ENCODE measurements around the gene DCHS1.

Gene DCHS1

GRCh38 chr11:6646071-6646470 lies 9.5 kb downstream of the DCHS1 start:
- DNase-seq = no peak

- no peak for DNase-seq
Observed at GRCh38 chr11:6642957-6643356, 12.7 kb downstream of the DCHS1 start.

DNA sequence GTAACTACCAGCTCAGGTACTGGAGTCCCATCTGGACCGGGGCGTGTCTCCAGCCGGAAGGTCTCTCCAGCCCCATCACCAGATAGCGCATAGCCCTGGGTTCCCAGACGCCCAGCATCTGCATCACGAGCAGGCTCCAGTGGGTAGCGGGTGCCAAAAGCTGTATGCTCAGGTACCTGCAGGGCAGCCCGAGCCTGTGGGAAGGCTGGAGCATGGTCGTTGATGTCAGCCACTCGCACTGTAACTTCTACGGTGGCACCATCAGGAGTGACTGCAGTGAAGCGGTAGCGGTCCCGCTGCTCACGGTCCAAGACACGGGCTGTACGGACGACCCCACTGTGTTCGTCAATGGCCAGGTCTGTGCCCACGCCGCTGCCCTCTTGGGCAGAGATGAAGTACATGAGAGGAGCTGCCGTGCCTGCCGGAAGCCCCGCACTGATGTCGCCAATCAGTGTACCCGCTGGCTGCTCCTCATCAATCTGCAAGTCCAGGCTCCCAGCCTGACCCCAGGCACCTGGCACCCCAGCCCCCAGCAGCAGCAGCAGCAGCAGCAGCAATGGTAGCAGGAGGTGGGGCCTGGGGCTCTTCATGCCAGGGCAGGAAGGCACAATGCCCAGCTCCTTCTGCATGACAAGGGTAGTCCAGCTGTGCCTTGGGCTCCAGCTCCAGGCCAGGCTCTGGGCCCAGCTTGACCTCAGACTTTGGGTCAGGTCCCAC lies 14.5 kb downstream of the DCHS1 start:
- DNase-seq = no peak

GRCh38 chr11:6640036-6640984 lies 15.3 kb downstream of the DCHS1 start:
- DNase-seq = no peak

DNA sequence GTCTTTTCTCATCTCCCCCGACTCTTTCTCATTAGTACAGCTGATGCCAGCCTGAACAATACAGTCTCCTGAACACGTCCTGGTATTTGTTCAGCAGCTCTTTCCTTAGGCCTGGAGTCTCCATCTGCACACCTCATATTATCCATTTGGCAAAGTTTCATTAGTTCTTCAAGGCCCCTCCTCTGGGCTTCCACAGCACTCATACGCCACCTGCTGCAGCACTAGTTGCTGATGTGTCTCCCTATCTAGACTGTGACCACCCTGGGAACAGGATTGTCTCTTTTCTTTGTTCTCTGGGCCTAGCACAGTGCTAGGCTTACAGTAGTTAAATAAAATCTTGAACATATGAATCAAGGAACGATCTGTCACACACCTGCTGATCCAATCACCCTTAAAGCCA lies 17.2 kb downstream of the DCHS1 start:
- DNase-seq = no peak

GRCh38 chr11:6637871-6638270 lies 17.7 kb downstream of the DCHS1 start:
- no peak for DNase-seq

DNA sequence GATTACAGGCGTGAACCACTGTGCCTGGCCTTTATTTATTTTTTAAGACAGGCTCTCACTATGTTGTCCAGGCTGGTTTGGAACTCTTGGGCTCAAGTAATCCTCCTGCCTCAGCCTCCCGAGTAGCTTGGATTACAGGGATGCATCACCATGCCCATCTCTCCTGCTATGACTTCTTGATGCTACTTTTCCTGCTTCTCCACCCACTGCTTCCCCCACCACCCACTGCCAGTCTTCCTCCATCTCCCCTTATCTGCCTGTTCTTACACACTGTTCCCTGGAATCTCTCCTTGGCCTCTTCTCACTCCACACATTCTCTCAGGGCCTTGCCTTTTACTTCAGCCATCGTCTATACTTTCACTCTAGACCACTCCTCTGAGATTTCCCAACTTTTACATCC lies 19.1 kb downstream of the DCHS1 start:
- DNase-seq = no peak

DNA sequence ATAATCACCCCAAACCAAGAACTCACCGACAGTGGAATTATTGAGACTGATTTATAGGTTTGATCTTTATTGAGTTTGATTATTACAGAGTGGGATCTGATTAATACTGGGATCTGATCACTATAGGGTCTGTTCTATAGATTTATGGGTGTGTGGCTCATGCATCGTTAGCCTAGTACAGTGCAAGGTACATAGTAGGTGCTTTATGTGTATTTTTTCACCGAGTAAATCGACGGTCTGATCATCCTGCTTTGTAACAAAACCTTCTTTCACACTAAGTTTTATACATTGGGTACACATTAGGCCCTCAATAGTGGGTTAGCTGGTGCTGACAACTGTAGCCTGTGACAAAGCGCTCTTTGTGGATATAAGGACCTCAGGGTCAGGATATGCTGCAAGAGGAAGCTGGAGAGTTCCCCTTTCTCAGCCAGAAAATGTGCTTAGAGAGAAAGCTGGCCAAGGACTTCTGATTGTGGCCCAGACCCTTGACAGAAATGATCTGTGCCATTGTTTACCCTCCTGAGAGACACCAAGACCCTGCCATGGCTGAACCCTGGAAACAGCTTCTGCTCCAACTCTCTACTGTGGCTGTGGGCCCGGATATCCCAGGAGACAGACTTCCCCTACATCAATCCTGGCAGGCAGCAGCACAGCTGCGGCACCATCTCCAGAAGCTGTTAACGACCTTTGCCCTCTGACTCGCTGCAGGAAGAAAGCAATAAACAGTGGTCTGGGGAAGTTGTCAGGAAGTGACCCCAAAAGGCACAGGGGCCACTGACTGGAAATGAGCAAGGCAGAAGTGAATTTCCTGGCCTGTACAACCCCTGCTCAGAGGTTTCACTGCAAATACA lies 20.3 kb downstream of the DCHS1 start:
- no peak for DNase-seq

GRCh38 chr11:6634534-6634933 lies 21.1 kb downstream of the DCHS1 start:
- DNase-seq = no peak

DNA sequence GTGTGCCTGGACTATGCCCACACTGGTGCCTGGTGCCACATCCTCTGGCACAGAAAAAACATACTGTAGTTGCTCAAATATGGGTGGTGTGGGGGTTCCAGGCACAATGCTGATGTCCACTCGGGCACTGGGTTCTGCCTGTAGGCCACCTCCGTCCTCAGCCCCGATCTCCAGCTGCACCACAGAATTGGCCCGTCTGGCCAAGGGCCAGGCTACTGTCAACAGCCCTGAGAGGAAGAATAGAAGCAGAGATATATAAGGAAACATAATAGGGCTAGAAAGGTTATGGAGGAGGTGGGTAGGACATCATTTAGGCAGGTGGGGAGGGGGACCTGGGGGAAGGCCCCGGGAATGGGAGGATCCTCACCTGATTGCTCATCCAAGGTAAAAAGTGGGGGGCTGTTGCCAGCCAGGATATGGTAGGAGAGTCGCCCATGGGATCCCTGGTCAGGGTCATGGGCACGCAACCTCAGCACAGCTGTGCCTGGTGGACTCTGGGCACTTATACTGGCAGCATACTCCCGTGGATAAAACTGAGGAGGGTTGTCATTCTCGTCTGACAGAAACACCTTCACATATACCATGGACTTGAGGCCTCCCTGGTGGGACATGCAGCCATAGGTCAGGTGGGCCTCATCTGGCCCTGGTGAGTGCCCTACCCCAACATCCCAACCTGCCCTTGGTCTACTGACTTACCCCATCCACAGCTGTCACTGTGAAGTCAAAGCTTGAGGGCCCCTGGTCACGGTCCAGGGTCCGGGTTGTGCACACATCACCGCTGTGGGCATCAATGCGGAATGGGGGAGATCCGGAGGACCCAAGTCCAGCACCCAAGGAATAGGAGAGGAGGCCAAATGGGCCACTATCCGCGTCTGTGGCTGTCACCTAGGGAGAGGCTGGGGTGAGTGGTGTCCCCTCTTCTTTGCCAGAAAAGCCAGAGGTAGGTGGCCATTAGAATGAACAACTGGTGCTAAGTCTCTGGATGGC lies 21.9 kb downstream of the DCHS1 start:
- DNase-seq = no peak

DNA sequence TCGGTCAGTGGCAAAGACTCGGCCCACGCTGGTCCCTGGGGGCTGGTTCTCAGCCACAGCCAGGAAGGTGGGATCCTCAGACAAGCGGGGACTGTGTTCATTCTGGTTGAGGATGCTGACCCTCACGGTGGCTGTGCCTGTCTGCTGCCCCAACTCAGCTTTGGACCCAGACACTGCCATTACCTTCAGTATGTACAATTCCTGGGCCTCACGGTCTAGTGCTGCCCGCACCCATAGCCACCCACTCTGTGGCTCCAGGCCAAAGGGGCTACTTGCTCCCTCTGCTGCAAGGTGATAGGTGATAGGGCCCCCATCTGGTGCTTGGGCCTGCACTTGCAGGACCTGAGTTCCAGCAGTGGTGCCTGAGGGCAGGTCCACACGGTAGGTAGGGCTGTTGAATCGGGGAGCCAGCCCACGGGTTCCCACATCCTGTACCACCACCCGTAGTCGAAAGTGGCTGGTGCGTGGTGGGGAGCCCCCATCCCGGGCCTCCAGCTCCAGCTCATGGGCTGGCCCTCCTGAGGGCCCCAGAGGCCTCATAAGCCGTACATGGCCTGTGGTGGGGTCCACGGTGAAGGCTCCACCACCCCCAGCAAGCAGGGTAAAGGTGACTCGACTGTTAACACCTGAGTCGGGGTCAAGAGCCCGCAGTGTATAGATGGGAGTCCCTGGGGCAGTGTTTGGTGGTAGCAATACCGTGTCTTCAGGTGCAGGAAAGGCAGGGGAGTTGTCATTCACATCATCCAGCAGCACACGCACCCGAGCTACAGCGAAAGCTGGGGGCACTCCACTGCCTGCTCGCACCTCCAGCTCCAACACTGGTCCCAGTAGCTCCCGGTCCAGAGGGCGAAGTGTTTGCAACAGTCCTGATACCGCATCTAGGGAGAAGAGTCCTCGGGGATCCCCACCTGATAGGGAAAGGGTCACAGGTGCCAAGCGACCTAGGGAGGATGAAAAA lies 23.2 kb downstream of the DCHS1 start:
- DNase-seq = no peak

- DNase-seq = no peak
Observed at GRCh38 chr11:6631361-6631890, 24.2 kb downstream of the DCHS1 start.

DNA sequence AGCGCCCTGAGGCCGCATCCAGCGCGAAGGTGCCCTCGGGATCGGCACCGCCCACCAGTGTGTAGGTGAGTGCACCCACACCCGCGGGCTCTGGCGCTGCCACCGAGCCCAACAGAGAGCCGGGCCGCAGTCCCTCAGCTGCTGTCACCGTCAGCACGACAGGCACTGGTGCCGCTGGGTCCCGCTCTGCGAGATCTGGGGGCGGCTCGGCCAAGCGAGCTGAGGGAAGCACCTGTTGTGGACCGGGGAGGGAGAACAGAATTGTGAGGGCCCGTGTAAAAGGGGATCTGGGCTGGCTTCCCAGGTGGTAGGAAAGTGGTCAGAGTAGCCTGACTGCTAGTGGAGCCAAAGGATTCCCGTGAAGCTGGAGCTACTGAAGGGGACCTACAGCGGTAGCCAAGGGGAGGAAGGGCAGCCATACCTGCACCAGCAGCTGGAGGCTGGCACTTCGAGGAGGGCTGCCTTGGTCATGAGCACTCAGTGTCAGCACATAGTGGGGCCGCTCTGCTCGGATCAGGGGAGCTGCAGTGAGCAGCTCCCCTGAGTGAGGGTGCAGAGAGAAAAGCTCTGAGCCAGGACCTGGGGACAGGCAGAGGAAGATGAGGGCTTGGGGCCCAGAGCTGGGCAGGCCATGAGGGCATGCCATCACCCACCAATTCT lies 24.8 kb downstream of the DCHS1 start:
- DNase-seq = no peak

- no peak for DNase-seq
Observed at GRCh38 chr11:6629892-6630631, 25.5 kb downstream of the DCHS1 start.

- no peak for DNase-seq
Observed at GRCh38 chr11:6629573-6629891, 26.1 kb downstream of the DCHS1 start.

- DNase-seq = no peak
Observed at GRCh38 chr11:6628526-6628925, 27.1 kb downstream of the DCHS1 start.

GRCh38 chr11:6627762-6628241 lies 27.8 kb downstream of the DCHS1 start:
- DNase-seq = peak; percentile 22

DNA sequence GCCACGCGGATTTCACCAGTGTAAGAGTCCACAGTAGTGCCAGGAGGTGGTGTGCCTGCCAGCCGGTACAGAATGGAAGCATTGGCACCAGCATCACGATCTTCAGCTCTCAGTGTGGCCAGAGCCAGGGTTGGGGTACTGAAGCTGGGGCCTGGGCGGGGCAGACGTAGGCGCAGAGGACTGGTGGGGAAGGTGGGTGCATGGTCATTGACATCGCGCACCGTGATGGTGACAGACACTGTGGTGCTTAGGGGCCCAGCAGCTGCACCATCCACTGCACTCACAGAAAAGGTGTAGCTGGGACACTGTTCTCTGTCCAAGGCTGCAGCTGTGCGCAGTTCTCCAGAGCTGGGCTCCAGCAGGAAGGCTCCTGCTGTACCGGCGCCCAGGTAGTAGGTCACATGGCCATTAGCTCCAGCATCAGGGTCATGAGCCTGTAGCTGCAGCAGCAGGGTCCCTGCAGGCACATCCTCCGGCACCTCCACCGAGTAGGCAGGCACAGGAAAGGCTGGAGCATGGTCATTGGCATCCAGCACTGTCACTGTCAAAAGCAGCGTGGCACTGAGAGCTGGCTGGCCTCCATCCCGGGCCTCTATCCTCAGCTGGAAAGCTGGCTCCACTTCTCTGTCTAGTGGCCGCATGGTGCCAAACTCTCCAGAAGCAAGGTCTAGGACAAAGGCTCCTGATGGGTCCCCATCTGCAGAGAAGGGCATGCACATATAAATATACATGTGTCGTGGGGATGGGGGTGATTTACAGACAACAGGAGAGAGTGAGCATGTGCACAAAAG lies 28.4 kb downstream of the DCHS1 start:
- DNase-seq = no peak
